GM19351 (cell line): ENCODE results near the gene ARAP2.

Experiments
- ATAC-seq: cut with Tn5 transposase; IDR thresholded peaks from one replicate; pipeline ENCODE4 v1.9.1; 2021; ENCODE audit warnings: mild to moderate bottlenecking, moderate library complexity; ENCODE audit not compliant: unreplicated experiment

The ARAP2 gene

GRCh38 chr4:36133658-36134057, 110.7 kb downstream of the ARAP2 start:
- no peak for ATAC-seq

GRCh38 chr4:36133086-36133485, 111.2 kb downstream of the ARAP2 start:
- no peak for ATAC-seq

GRCh38 chr4:36130641-36131040, 113.7 kb downstream of the ARAP2 start:
- no peak for ATAC-seq

- ATAC-seq: no peak
These were observed 115.6 kb downstream of the ARAP2 start for GRCh38 chr4:36128689-36129088.

GRCh38 chr4:36123906-36124305, 120.4 kb downstream of the ARAP2 start:
- no peak for ATAC-seq

- no peak for ATAC-seq
These were observed 129.0 kb downstream of the ARAP2 start for GRCh38 chr4:36115312-36115711.

- no peak for ATAC-seq
These were observed 133.1 kb downstream of the ARAP2 start for GRCh38 chr4:36111172-36111571.

GRCh38 chr4:36099509-36099908, 144.8 kb downstream of the ARAP2 start:
- ATAC-seq: no peak

GRCh38 chr4:36094995-36095394, 149.3 kb downstream of the ARAP2 start:
- no peak for ATAC-seq

- no peak for ATAC-seq
These were observed 152.3 kb downstream of the ARAP2 start for GRCh38 chr4:36091997-36092396.

- ATAC-seq: no peak
These were observed 155.8 kb downstream of the ARAP2 start for GRCh38 chr4:36088542-36088941.

GRCh38 chr4:36086261-36086786, 158.0 kb downstream of the ARAP2 start:
- no peak for ATAC-seq

- no peak for ATAC-seq
These were observed 161.5 kb downstream of the ARAP2 start for GRCh38 chr4:36082817-36083216.

- ATAC-seq: peak; percentile 98
These were observed 163.1 kb downstream of the ARAP2 start for GRCh38 chr4:36081185-36081584.

GRCh38 chr4:36079666-36080065, 164.6 kb downstream of the ARAP2 start:
- no peak for ATAC-seq

GRCh38 chr4:36078319-36078718, 166.0 kb downstream of the ARAP2 start:
- no peak for ATAC-seq

- no peak for ATAC-seq
These were observed 171.8 kb downstream of the ARAP2 start for GRCh38 chr4:36072529-36072928.

- no peak for ATAC-seq
These were observed 177.2 kb downstream of the ARAP2 start for GRCh38 chr4:36067116-36067515.

- no peak for ATAC-seq
These were observed 178.9 kb downstream of the ARAP2 start for GRCh38 chr4:36065274-36065871.

GRCh38 chr4:36064117-36064516, 180.2 kb downstream of the ARAP2 start:
- no peak for ATAC-seq

GRCh38 chr4:36056136-36056535, 188.2 kb downstream of the ARAP2 start:
- no peak for ATAC-seq

- no peak for ATAC-seq
These were observed 189.5 kb downstream of the ARAP2 start for GRCh38 chr4:36054694-36055422.
